HG03565 (cell line): Measurements from ENCODE around the gene PTPRE.

Source experiments
- ATAC-seq: cut with Tn5 transposase; IDR thresholded peaks from one replicate; pipeline ENCODE4 v1.9.1; 2021; ENCODE audit warnings: mild to moderate bottlenecking, moderate library complexity; ENCODE audit not compliant: unreplicated experiment

The PTPRE gene

DNA sequence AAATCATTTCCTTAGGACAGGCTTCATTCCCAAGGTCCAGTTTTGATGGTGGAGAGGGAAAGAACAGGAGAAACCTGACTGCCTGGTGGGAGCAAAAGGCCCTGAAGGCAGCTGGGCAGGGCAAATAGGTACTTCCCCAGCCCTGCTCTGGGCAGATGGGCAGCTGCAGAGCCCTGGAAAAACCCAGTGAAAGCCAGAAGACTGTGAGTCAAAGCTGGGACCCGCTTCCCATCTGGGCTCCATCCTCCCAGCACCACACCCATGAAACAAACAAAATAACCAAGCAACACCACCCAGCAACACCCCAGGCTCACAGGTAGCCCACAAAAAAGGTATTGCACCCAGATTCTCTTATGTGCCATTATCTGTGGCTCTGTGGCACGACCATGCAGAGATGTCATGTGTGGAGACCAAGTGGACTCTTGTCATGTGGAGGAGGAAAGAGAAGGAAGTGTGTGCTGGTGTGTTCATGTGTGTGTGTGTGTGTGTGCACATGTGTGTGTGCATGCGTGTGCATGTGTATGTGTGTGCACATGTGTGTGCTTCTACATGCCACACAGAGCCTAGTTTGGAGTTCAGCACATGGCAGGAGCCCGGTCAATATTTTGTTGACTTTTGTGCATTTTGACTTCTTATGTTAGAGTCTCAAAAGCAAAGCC lies 24.0 kb upstream of the PTPRE start:
- no peak for ATAC-seq

GRCh38 chr10:127883516-127883915 lies 23.4 kb upstream of the PTPRE start:
- no peak for ATAC-seq

- no peak for ATAC-seq
These were observed 22.4 kb upstream of the PTPRE start for GRCh38 chr10:127884501-127884900.

DNA sequence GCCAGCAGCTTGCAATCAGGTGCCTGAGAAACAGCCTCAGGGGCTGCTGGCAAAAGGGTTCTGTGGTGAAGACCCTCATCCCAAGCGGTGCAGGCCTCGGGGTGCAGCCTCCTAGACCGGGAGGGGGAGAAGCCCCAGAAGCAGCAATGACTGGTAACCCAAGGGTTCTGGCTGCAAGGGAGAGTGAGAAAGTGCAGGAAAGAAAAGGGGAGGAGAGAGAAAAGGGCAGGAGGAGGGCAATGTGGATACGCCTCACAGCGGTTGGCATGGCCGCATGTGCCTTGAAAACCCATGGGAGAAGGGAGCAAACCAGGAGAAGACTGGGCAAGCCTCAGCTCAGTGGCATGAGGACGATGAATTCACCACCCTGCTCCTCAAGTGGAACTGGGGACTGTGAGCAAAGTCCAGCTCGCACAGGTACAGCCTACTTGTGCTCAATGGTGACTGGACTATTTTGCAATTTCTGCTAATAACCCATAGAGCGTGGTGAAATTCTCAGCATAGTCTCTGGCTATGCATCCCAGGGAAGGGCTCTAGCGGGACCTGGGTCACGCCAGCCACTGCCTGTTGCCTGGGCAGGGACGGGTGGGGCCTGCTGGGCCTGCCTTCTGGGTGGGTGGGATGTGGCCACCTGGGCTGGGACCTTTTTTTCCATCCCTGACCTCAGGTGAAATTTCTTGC lies 20.4 kb upstream of the PTPRE start:
- ATAC-seq: no peak

GRCh38 chr10:127887541-127888415 lies 19.1 kb upstream of the PTPRE start:
- no peak for ATAC-seq

DNA sequence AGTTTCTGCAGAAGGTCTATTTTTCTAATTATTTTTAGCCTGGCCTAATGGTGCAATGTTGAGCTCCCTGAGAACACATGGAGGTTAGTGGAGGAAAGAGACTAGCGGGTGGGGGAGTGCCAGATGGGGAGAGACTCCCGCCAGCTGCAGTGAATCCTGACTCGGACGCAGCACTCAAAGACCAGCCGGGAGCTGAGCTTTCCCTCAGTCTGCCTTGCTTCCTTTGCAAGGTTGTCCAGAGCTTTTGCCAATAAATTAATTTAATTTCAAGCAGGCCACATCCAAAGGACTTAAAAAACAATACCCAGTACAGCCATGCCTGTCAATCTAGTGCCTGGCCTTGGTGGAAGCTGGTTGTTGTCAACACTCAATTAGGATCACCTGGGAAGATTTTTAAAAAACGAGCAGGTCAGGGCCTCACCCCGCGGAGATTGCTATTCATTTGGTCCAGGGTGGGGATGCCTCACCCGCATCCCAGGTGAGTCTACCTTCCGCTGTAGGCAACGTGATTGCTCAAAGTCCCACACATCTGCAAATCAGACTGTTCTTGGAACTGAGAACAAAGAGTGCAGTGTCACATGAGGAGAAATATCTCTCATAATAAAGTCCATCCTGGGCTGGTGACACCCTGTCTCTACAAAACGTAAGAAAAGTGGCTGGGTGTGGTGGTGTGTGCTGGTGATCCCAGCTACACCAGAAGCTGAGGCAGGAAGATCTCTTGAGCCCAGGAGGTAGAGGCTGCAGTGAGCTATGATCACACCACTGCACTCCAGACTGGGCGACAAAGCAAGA lies 18.2 kb upstream of the PTPRE start:
- ATAC-seq: no peak

DNA sequence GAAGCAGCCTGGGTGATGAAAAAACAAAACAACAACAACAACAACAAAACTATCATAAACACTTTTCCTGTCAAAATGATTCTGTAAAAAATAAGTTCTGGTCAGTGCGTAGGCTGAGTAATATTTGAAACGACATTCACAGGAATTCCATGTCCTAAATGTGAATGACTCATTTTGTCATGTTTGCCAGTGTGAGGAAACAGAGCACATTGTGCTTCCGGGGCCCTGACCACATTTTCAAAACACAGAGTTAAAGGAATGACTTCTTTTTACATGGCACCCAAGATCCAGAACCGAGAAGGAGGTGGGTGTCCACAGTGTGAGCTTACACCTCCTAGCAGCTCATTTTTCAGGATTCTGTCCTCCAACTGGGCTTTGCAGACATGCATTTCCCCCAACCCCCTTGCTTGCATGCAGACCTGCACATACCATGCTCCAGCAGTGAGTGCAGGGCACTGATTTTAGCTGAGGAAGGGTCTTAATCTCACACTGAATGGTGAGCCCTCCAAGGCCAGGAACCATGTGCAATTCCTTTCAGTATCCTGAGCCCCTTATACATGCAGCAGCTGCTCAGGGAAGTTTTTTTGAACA lies 17.2 kb upstream of the PTPRE start:
- ATAC-seq: no peak

DNA sequence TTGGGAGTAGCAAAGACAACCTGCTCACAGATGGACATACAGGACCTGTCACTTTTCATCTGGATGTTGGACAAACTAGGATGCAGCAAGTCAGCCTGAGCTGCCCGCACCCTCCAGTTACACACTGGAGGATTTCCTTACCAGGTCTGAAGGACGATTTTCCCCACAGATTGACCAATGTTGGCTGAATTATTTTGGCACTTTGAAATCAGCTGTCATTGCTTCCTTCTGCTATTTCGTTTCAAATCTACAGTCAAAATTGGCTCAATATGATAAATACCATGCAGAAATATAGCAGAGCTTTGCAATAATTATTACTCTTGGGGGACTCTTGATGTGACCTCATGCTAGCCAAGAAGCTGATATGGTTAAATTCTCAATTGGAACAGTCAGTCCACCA lies 16.7 kb upstream of the PTPRE start:
- no peak for ATAC-seq

GRCh38 chr10:127890832-127891334 lies 16.0 kb upstream of the PTPRE start:
- ATAC-seq: no peak

DNA sequence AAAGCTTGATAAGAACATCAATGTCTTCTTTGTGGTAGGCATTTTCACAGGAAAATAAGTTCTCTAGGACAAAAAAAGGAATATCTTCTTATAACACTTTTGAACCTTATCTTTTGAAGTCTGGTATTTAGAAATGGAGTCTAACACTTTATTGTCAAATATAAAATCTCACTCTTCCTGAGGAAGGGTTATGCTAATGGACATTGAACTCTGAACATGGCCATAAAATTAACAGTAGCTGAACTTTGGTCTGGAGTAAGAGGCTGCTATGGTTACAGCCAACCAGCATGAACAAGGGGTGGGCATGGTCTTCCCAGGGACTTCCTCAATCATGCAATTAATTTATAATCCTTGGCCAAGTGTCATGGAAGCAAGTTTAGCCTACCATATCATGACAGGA lies 14.2 kb upstream of the PTPRE start, which contains the start of gene CLRN3:
Gene CLRN3, minus strand, starts transcription at position 199 of the 400 bp plus-strand sequence. Its CDS starts 157 bp downstream, at position 42.
- no peak for ATAC-seq

- ATAC-seq: no peak
These were observed 12.8 kb upstream of the PTPRE start for GRCh38 chr10:127894146-127894545.

DNA sequence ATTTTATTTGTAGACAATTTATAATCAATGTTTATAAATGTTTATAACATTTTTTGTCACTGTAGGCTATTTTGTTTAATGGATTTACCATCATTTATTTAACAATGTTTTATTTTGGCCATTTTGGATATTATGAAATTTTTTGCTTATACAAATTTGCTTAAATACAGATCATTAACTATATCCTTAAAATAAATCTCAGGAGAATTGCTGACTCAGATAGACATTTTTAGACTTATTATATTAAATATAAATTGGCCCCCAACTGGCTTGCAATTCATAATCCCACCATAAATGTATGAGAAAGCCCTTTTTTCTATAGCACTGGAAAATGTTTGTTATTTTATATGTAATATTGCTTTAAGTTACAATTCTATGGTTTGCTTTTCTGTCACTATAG lies 10.3 kb upstream of the PTPRE start:
- ATAC-seq: no peak

- ATAC-seq: no peak
These were observed 9.7 kb upstream of the PTPRE start for GRCh38 chr10:127897177-127897576.

GRCh38 chr10:127899766-127900387 lies 7.0 kb upstream of the PTPRE start:
- ATAC-seq: no peak

GRCh38 chr10:127903789-127904188 lies 3.1 kb upstream of the PTPRE start:
- no peak for ATAC-seq

- ATAC-seq: no peak
These were observed 2.4 kb upstream of the PTPRE start for GRCh38 chr10:127904311-127905000.

GRCh38 chr10:127905001-127905847 lies 1.7 kb upstream of the PTPRE start:
- no peak for ATAC-seq

GRCh38 chr10:127905848-127906261 lies 1.0 kb upstream of the PTPRE start:
- ATAC-seq: no peak
